C4-2B (cell line): ENCODE measurements around the gene ARNT2.

Experiments
- CTCF ChIP-seq: fragments of 450-650 bp; conservative IDR thresholded peaks from 2 replicates; pipeline ENCODE4 v1.5.1; 2017; ENCODE audit warnings: mild to moderate bottlenecking
- ZFX ChIP-seq: fragments of 450-650 bp; IDR thresholded peaks from 2 replicates; pipeline ENCODE4 v1.6.1; 2017

GRCh38 chr15:80591471-80591870, 187.3 kb downstream of the ARNT2 start:
- TF ChIP-seq CTCF (no peak), ZFX (no peak)
